Neural crest cell (in vitro differentiated cells): ENCODE data around the gene CRYBB1. TPM values are rescaled to one million over a fixed set of nuclear protein-coding genes. Genes with fewer than 3 reads are reported as not detected.

ENCODE experiments used
- DNase-seq: peaks from one replicate; pipeline ENCODE4 v3.0.0; 2021; ENCODE audit warnings: low read depth, mixed read lengths, low spot score
- H3K27ac Mint-ChIP-seq: one replicate; pipeline ENCODE4 v1.8.0; 2021; ENCODE audit warnings: mild to moderate bottlenecking, mixed read lengths; ENCODE audit not compliant: unreplicated experiment
- H3K27me3 Mint-ChIP-seq: 2 replicates; pipeline ENCODE4 v1.8.0; 2021; ENCODE audit warnings: low read depth, mild to moderate bottlenecking, mixed read lengths
- H3K36me3 Mint-ChIP-seq: 2 replicates; pipeline ENCODE4 v1.8.0; 2021; ENCODE audit warnings: low read depth, mild to moderate bottlenecking, mixed read lengths
- H3K4me1 Mint-ChIP-seq: 2 replicates; pipeline ENCODE4 v1.8.0; 2021; ENCODE audit warnings: mixed read lengths
- H3K4me3 Mint-ChIP-seq: one replicate; pipeline ENCODE4 v1.8.0; 2021; ENCODE audit warnings: mild to moderate bottlenecking, mixed read lengths
- H3K9me3 Mint-ChIP-seq: 2 replicates; pipeline ENCODE4 v1.8.0; 2021; ENCODE audit warnings: mixed read lengths
- total RNA-seq: library from RNA; stranded (reverse); gene quantifications from 2 replicates; pipeline ENCODE4 v1.2.1, GENCODE V29; 2021
- TF ChIP-seq, protein P1 (sequence below): fragments of 200-600 bp; sonication (generic); conservative IDR thresholded peaks from 2 replicates; pipeline ENCODE4 v1.5.0; 2021; ENCODE audit warnings: antibody characterized with exemption, mild to moderate bottlenecking

Gene CRYBB1
- total RNA-seq, 1 donor from 2014 or later, result not detected

DNA sequence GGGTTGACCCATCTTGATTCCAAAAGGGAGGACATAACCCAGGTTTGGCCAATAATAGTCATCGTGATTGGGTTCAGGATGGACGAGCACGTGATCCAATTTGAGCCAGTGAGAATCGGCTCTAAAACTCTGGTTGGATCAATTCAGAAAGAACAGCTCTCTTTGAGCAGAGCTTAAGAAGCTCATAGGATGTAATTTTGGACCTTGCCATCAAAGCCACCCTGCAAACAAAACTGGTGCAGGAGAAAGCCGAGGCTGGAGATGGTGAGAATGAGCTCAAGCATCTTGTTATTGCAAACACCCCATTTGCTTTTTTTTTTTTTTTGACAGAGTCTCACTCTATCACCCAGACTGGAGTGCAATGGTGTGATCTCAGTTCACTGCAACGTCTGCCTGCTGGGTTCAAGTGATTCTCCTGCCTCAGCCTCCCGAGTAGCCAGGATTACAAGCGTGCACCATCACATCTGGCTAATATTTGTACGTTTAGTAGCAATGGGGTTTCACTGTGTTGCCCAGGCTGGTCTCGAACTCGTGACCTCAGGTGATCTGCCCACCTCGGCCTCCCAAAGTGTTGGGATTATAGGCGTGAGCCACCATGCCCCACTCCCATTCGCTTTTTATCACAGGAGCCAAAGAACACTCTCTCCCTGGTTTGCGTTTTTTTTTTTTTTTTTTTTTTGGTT is 25.7 kb upstream of the CRYBB1 start:
- Mint-ChIP-seq H3K4me3 (no peak overlapping the region), H3K9me3 (no peaks in the 10 kb centered on the region), H3K36me3 (no peaks in the 10 kb centered on the region), H3K4me1 (peaks cover 76% of the 10 kb centered on the region), H3K27me3 (peaks cover 93% of the 10 kb centered on the region), H3K27ac (no peak overlapping the region)
- no peak for DNase-seq
- TF ChIP-seq, protein P1, sequence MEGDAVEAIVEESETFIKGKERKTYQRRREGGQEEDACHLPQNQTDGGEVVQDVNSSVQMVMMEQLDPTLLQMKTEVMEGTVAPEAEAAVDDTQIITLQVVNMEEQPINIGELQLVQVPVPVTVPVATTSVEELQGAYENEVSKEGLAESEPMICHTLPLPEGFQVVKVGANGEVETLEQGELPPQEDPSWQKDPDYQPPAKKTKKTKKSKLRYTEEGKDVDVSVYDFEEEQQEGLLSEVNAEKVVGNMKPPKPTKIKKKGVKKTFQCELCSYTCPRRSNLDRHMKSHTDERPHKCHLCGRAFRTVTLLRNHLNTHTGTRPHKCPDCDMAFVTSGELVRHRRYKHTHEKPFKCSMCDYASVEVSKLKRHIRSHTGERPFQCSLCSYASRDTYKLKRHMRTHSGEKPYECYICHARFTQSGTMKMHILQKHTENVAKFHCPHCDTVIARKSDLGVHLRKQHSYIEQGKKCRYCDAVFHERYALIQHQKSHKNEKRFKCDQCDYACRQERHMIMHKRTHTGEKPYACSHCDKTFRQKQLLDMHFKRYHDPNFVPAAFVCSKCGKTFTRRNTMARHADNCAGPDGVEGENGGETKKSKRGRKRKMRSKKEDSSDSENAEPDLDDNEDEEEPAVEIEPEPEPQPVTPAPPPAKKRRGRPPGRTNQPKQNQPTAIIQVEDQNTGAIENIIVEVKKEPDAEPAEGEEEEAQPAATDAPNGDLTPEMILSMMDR, result no peak

DNA sequence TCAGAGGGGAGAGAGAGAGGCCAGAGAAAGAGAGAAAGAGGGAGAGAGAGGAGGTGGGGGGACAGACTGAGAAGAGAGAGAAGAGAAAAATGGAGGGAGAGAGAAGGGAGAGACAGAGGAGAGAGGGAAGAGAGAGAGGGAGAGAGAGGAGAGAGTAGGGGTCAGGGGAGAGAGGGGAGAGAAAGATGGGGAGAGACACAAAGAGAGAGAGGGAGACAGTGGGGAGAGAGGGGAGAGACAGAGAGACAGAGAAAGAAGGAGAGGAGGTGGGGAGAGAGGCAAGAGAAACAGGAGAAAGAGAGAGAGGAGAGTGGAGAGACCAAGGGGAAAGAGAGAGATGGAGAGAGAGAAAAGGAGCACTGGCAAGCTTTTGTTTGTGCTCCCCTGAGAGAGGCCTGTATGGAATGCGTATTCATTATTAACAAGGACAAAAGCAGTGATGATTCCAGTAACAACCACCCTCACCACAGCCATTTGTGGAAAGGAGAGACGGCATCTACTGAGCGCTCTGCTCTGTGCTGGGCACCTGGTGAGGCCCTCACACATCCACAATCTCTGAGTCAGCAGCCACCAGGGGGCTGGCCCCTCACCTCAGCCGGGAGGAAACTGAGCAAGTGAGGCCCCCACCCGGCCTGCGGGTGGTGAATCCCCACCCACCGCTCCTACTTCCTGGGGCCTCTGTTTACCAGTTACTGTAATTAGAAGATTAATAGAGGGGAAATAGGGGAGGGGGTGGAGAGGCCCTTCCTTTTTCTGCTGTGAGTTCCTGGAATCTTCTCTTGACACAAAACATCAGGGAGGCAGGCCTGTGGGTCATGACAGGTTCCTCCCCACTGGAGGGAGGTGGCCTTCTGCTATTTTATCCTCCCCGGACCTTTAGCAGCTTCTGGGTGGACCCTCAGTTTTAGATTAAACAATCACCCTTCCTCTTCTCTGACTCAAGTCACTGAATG is 24.9 kb upstream of the CRYBB1 start:
- Mint-ChIP-seq H3K4me3 (no peak overlapping the region), H3K9me3 (no peaks in the 10 kb centered on the region), H3K36me3 (no peaks in the 10 kb centered on the region), H3K27me3 (peaks cover 93% of the 10 kb centered on the region), H3K27ac (no peak overlapping the region), H3K4me1 (peaks cover 68% of the 10 kb centered on the region)
- no peak for DNase-seq
- TF ChIP-seq, protein P1, result no peak

DNA sequence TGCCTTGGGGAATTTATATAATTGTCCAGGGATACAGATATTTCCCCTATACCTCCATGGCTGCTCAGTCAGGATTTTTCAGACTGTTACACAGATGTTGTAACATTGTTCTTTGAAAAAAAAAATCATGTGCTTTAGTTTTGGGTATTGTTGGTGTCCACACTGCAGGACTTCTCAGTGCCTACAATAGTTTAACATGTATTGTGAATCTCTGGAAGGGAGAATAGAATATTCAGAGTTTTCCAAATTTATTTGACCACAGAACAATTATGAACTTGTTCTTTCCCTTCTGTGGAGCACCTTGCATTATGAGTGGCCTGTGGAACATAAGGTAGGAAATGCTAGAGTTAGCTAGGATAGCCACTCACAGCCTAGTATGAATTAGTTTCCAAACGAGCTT is 18.5 kb upstream of the CRYBB1 start:
- no peak overlapping the region for H3K4me3 Mint-ChIP-seq
- no peaks in the 10 kb centered on the region for H3K9me3 Mint-ChIP-seq
- peaks cover 21% of the 10 kb centered on the region for H3K4me1 Mint-ChIP-seq
- TF ChIP-seq, protein P1, result no peak
- no peaks in the 10 kb centered on the region for H3K36me3 Mint-ChIP-seq
- DNase-seq, result no peak
- peaks cover 67% of the 10 kb centered on the region for H3K27me3 Mint-ChIP-seq
- no peak overlapping the region for H3K27ac Mint-ChIP-seq

DNA sequence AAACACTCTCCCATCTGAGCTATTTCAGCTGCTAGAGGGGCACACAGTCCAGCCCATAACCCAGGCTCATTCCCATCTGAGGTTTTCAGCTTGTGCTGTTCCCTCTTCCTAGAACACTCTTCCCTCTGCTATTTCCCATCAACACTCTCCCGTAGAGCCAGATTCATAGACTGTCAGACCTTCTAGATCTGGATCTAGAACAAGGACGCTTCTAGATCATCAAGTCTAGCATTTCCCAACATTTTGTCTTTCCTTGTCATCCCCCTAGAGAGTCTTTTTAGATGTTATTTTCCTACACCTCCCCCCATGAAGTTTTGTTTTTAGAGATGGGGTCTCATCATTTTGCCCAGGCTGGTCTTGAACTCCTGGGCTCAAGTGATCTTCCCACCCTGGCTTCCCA is 17.3 kb upstream of the CRYBB1 start:
- no peaks in the 10 kb centered on the region for H3K36me3 Mint-ChIP-seq
- TF ChIP-seq, protein P1, result no peak
- H3K27ac Mint-ChIP-seq, result no peak overlapping the region
- H3K27me3 Mint-ChIP-seq, result peaks cover 55% of the 10 kb centered on the region
- no peaks in the 10 kb centered on the region for H3K9me3 Mint-ChIP-seq
- H3K4me1 Mint-ChIP-seq, result peaks cover 12% of the 10 kb centered on the region
- H3K4me3 Mint-ChIP-seq, result no peak overlapping the region
- DNase-seq, result no peak

DNA sequence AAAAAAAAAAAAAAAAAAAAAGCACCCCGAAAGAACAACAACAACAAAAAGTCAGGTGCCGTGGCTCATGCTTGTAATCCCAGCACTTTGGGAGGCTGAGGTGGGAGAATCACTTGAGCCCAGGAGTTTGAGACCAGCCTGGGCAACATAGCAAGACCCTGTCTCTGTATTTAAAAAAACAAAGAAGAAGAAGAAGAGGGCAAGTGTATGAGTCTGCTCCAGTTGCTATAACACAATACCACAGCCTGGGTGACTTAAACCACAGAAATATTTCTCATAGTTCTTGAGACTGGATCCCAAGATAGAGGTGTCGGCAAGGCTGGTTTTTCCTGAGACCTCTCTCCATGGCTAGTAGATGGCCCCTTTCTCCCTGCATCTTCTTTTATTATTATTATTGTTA is 16.4 kb upstream of the CRYBB1 start:
- Mint-ChIP-seq H3K9me3 (no peaks in the 10 kb centered on the region), H3K4me1 (peaks cover 7% of the 10 kb centered on the region)
- DNase-seq, result no peak

More for the DNA sequence above, 16.4 kb upstream of the CRYBB1 start:
- Mint-ChIP-seq H3K36me3 (no peaks in the 10 kb centered on the region), H3K27me3 (peaks cover 49% of the 10 kb centered on the region), H3K27ac (no peak overlapping the region), H3K4me3 (no peak overlapping the region)
- TF ChIP-seq, protein P1, result no peak
